T-helper 1 cell treated with Interleukin-12 subunit alpha and Interleukin-12 subunit beta and Interleukin-4 antibody, amounts not matched to agents 30 ng/mL and 1 ng/mL, for 36 hours (primary cell): Measurements from ENCODE around the gene DDX19B. TPM values are rescaled to one million over a fixed set of nuclear protein-coding genes. Genes with fewer than 3 reads are reported as not detected.

Experiments
- intact Hi-C: fragments of 100-400 bp; cut with micrococcal nuclease; formaldehyde crosslinking; loops from one replicate; pipeline ENCODE4 v1.15.1; 2024
- total RNA-seq: library from RNA; stranded (reverse); gene quantifications from 2 replicates; pipeline ENCODE4 v1.2.3, GENCODE V29; 2022

DDX19B gene
- total RNA-seq, 1 donor from 2014 or later: 35.3 TPM

DNA sequence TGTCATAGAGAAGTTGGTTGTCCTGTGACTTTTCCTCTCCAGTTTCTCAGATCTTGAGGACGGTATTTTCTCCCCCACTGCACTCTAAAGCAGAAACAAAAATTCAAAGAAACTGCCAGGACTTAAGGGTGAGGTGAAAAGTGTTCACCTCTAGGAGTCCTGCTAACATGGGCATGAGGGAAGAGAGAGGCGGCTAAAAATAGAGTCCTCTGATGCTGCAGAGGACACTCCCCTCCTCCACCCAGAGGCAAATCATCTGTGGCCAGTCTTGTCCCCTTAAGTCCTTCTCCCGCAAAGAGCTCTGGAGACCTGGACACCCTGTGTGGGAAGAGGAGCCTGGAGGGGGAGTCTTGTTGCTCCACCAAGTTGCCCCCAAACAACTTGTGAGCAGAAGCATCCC, 43.0 kb downstream of the DDX19B start:
- intact Hi-C loops: no loop called here

DNA sequence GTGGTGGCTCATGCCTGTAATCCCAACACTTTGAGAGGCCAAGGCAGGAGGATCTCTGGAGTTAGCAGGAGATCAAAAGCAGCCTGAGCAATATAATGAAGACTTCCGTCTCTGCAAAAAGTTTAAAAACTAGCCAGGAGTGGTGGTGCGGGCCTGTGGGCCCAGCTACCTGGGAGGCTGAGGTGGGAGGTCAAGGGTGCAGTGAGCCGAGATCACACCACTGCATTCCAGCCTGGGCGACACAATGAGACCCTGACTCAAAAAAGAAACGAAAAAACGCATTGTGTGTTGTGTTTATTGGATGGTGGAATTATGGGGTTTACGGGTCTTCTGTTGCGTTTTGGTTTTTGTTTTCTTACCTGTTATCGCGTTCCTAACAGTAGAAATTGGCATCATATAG, 46.9 kb downstream of the DDX19B start:
- intact Hi-C loops: loop anchor here (1.0 to 2.0 kb wide), 7 partner anchors 34 to 108 kb away; partner anchors contain the start of genes AARS1, DDX19B, FCSK and ST3GAL2

DNA sequence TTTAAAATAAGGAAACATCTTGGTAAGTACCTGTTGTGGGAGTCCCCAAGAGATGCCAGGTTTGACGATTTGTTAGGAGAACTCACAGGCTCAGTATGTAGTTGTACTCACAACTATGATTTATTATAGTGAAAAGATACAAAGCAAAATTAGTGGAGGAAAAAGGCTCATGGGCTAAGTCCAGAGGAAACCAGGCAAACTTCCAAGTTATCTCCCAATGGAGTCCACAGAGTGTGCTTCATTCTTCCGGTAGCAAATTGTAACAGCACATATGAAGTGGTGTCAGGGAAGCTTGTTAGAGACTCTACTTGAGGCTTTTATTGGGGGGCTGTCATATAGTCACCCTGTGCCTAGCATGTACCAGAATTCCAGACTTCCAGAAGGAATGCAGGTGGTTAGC, 50.0 kb downstream of the DDX19B start:
- intact Hi-C loops: no loop called here

DNA sequence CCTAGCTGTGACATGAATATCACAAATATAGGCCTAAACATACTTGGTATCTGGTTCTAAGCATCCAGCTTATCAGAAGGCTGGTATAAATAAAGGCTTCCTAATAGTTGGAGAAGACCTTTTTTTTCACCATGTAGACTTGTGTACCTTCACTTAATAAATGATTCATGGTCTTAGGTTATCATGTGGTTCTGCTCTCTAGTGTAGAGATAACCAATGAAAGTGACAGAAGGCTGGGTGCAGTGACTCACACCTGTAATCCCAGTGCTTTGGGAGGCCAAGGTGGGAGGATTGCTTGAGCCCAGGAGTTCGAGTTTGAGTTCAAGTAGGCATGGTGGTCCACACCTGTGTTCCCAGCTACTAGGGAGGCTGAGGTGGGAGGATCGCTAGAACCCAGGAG, 50.8 kb downstream of the DDX19B start:
- intact Hi-C loops: no loop called here

DNA sequence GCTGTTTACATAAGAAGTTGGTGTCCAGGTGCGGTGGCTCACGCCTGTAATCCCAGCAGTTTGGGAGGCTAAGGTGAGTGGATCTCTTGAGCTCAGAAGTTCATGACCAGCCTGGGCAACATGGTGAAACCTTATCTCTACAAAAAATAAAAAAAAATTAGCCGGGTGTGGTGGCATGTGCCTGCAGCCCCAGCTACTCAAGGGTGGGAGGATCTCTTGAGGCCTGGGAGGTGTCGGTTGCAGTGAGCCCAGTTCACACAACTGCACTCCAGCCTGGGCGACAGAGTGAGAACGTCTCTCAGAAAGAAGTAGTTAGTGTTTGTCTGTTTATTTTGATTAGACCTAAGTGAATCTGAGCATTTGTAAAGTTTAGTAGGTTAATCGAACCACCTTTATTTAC, 60.6 kb downstream of the DDX19B start:
- intact Hi-C loops: no loop called here

DNA sequence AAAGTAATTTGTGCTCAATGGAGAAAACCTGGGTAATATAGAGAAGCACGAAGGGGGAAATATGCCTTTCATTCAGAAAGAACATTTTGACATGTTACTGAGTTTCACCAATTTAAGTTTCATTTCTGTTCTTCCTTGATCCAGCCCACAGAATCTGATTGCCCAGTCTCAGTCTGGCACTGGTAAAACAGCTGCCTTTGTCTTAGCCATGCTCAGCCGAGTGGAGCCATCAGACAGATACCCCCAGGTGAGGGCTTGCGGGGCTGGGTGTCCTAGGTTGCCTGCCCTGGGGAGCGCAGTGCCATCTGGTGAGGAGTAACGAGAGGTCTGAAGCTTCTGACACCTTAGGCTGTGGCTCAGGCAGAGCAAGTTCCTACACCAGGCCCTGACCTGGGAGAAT, 65.4 kb downstream of the DDX19B start:
- intact Hi-C loops: no loop called here

DNA sequence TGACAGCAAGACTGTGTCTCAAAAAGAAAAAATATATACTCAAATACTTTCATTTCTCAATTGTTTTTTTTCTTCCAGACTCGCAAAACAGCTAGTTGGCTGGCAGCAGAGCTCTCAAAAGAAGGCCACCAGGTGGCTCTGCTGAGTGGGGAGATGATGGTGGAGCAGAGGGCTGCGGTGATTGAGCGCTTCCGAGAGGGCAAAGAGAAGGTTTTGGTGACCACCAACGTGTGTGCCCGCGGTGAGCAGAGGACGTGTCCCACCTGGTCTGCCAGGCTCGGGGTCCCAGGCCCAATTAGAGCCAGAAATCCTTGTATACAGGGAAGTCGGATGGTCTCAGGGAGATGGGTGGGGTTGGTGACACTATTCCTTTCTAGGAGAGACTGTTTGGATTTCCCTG, 71.2 kb downstream of the DDX19B start:
- intact Hi-C loops: loop anchor here (1.0 kb wide), 3 partner anchors 11 to 283 kb away; partner anchors contain the start of gene FCSK

DNA sequence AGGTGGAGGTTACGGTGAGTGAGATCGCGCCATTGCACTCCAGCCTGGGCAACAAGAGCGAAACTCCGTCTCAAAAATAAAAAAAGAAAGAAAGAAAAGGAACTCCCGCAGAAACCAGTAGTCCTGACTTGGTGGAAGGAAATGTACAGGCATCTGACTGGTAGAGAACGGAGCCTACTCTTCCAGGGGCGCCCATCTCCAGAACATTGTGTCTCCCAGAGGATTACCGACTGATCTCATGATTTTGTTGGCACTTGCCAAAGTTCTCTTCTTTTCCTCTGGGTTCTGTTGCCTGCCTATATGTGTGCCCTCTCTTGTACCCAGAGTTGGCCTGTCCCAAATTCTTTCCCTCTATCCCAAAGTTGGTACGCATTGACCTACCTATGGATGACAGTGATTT, 71.9 kb downstream of the DDX19B start:
- intact Hi-C loops: loop anchor here (1.0 kb wide), 3 partner anchors 10 to 282 kb away; partner anchors contain the start of gene FCSK

DNA sequence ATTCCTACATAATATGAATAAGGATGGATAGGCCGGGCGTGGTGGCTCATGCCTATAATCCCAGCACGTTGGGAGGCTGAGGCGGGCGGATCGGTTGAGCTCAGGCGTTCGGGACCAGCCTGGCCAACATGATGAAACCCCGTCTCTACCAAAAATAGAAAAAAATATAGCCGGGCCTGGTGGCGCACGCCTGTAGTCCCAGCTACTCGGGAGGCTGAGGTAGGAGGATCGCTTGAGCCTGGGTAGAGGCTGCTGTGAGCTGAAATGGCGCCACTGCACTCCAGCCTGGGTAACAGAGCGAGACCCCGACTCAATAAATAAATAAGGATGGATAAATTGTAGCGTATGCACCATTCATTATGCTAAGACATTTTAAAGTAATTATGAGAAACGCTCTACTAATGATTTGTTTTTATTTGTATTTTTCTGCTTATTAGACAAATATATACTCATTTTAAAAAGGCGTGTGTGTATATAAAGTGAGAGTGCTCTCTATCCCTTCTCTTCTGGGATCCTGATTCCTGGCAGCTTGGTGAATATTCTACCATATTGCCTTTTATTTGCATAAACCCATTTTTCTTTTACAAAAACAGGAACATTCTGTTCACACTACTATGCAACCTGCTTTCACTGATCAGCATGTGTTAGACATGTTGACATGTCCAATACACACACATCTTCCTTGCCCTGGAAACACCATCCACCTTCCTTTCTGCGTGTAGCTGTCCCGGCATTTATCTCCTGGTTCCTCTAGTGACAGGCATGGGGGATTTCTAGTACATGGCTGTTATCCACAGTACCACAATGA, 74.1 kb downstream of the DDX19B start:
- intact Hi-C loops: no loop called here

DNA sequence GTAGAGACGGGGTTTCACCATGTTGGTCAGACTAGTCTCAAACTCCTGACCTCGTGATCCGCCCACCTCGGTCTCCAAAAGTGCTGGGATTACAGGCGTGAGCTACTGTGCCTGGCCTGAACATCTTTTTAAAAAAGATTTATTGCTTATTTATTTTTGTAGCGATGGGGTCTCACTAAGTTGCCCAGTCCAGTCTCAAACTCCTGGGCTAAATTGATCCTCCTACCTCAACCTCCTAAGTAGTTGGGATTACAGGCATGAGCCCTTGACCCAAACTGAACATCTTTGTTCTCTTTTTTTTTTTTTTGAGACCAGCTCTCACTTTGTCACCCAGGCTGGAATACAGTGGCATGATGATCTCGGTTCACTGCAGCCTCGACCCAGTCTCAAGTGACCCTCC, 75.2 kb downstream of the DDX19B start:
- intact Hi-C loops: no loop called here

DNA sequence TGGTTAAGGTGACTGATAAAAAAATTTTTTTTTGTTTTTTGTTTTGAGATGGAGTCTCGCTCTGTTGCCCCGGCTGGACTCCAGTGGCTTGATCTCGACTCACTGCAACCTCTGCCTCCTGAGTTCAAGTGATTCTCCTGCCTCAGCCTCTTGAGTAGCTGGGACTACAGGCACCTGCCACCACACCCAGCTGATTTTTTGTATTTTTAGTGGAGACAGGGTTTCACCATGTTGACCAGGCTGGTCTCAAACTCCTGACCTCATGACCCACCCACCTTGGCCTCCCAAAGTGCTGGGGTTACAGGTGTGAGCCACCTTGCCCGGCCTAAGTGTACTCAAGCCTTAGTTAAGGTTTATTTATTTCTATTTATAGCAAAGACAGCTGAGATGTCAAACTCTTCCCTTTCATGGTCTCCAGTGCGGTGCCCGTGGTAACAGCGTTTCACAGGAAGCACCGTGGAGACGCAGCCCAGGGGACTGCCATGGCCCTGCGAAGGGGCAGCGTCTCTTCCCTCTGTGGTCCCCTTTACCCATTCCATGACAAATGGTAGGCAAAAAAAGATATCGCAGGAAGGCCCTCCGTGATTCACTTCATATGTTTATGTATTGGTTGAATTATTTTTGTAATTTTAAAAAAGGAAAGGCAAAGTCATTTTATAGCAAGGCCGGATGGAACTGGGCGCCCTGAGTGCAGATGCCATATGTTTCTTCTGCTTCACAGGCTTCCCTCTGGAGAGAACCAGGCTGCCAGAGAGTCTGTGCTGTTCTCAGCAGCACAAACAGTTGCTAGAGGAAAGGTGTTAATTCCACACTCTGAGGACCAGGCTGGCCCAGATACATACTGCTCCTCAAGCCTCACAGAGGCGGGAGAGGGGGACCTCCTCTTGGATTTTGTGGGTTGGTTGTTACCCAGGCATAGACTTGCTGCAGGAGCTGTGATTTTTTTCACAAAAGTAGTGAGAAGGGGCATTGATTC, 76.9 kb downstream of the DDX19B start:
- intact Hi-C loops: no loop called here

DNA sequence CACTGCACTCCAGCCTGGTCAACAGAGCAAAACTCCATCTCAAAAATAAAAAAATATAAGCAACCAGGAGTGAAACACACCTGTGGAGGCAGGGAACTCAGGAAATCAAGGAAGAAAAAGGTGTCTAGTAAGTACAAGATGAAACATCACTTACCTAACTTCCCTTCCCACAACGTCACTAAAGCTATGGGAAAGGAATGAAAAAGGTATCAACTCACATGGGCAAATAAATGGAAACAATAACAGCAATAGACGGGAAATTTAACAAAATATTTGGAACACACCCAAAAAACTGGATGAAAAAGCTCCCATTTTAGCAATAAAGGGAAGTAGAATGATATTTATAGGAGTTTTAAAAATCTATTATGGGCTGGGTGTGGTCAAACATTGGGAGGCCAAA, 78.8 kb downstream of the DDX19B start:
- intact Hi-C loops: no loop called here

DNA sequence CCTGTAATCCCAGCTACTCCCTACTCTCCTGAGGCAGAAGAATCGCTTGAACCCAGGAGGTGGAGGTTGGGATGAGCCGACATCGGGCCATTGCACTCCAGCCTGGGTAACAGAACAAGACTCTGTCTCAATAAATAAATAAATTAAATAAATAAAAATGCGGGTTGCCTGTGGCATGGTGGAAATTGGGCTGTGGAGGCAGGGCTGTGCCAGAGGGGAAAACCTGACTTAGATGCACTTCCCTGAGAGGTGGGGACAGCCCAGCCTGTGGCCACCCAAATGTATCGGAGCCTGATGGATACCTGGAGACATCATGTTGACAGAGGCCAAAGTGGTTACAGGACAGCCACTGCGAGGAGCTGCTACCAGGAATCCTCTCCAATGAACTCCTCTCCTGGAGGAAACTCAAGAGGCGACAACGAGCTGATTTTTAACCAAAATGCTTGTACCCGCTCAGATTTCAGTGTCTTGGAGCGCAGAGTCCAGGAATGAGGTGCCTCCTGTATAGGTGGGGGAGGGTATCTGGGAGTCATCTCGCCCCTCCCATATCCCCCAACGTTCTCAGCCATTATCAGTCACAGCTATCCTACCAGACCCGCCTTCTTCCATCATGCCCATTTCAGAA, 80.0 kb downstream of the DDX19B start:
- intact Hi-C loops: no loop called here

DNA sequence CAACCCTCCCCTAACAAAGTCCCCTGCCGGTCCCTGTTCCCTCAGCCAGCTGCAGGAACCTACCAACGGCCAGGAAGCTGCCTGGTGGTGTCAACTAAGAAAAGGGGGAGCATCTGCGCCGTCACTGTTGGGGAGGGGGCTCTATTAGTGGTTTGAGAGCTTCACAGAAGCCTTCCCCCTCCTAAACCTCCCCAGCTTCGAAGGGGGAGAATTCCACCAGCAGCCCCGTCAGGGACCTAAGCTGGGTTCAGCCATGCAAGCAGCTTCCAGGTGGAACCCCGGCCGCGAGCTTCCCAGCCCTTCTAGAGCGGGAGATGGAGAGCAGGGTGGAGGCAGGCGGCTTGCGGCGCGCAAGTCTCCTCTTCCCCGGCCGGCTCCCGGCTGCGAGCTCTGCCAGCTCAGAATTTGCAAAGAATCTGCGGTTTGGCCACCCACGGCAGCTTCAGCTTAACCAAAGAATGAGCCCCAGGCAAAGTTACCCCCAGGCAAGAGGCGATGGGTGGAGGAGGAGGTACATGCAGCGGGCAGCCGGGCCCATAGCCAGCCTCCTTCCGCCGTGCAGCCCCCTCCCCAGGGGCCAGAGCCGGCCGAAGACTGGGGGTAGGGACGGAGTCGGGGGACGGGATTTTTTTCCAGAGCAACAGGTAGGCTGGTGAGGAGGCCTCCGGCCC, 81.4 kb downstream of the DDX19B start:
- intact Hi-C loops: loop anchor here (1.0 to 5.0 kb wide), 5 partner anchors 34 to 420 kb away; partner anchors contain the start of genes AARS1, DDX19A and VAC14

DNA sequence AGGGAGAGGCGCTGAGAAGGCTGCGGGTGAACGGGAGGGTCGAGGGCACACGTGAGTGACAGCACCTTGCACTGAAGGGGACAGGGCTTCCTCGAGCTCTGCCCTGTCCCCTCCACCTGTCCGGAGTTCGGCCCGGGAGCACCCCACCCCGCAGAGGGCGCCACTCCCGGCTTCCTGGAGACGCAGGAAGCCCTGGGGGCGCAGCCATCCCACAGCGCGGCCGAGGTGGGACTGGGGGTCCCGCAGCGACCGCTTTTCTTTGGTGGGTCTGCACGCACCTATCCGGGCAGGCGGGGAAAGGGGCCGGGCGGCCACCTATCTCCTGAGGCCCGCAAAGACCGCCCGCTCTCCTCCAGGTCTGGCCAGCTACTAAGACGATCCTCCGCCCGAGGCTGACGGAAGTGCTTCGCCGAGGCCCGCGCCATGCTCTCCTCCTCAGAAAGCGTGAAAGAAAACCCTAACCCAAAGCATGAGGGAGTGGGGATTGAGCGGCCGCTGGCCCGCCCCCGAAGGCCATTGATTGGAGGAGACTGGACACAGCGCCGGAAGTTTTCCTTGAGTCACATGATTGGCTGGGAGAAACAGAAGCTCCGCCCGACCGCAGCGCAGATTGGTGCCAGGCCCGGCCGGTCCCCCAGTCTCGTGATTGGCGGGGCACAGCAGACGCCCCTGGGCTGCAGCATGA, 82.1 kb downstream of the DDX19B start:
- intact Hi-C loops: loop anchor here (1.0 to 5.0 kb wide), 12 partner anchors 11 to 1712 kb away; partner anchors contain the start of genes AARS1, COG4, DDX19A and DHX38

DNA sequence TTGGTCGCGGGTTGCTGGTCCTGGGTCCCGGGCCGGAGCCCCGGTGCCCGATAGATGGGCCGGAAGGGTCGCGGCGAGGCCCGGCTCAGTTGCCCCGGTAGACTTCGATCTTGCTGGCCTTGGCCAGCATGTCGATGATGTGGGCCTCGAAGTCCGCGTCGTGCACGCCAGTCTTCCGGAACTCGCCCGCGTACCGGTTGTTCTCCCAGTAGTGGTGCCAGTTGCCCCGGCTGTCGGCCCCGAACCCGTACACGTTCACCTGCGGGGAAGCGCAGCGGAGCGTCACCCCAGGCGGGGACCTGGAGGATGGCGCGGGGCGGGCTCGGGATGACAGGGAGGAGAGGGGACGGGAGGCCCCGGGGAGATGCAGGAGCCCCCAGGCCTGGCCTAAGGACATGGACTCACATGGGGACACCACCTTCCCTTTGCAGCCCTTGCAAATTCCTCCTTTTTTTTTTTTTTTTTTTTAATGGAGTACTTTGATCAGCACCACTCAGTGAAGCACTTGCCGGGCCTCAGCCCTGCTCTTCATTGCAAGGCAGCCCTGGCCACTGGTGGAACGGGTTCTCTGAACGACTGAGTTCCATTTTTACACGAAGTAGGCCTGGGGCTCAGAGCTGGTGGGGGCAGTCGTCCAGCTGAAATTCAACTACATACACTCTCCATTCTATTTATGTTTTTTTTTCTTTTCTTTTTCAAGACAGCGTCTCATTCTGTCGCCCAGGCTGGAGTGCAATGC, 82.8 kb downstream of the DDX19B start:
- intact Hi-C loops: loop anchor here (1.0 to 5.0 kb wide), 9 partner anchors 11 to 1712 kb away; partner anchors contain the start of genes COG4, DHX38, FCSK and SF3B3

DNA sequence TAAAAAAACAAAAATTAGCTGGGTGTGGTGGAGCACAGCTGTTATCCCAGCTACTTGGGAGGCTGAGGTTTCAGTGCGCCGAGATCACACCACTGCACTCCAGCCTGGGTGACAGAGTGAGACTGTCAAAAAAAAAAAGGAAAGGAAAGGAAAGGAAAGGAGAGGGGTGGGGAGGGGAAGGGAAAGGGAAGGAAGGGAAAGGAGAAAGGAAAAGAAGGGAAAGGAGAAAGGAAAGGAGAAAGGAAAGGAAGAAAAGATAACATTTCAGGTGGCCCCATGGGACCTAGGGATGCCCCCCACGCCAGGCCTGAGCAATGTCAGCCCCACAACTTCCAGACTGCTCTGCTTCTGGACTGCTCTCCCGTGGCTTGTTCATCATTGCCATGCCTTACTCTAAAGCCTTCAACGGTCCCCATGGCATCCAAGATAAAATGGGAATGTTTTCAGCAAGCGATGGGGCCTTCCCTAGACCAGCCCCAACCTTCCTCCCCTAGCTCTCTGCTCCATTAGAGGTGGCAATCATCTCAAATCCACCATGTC, 84.5 kb downstream of the DDX19B start:
- intact Hi-C loops: loop anchor here (5.0 kb wide), 1 partner anchor 354 kb away; no protein-coding TSS in a partner anchor
